ENCODE results near the gene MATN1.

- TF ChIP-seq POLR2AphosphoS5 (IDR thresholded peaks at IDR 0.05; ENCODE audit: insufficient read depth in 1 of 2, low read depth in 1 of 2) (no peak), CTCF (IDR thresholded peaks at IDR 0.05) (no peak), POLR2A (IDR thresholded peaks at IDR 0.05) (no peak)
These were observed 9.1 kb upstream of the MATN1 start for GRCh38 chr1:30732277-30732996.
